HG03432 (cell line): ENCODE results near the gene NEBL.

Source experiments
- ATAC-seq: cut with Tn5 transposase; IDR thresholded peaks from one replicate; pipeline ENCODE4 v1.9.1; 2021; ENCODE audit warnings: mild to moderate bottlenecking, moderate library complexity; ENCODE audit not compliant: unreplicated experiment

NEBL gene

GRCh38 chr10:20806487-20806886 lies 90.6 kb downstream of the NEBL start:
- ATAC-seq = no peak

GRCh38 chr10:20797290-20797689 lies 99.8 kb downstream of the NEBL start:
- ATAC-seq = no peak

GRCh38 chr10:20795391-20795790 lies 101.7 kb downstream of the NEBL start:
- ATAC-seq = no peak

- no peak for ATAC-seq
Measured at GRCh38 chr10:20785174-20785573, 111.9 kb downstream of the NEBL start.

- ATAC-seq = no peak
Measured at GRCh38 chr10:20778008-20778757, 118.9 kb downstream of the NEBL start.

GRCh38 chr10:20776384-20777118 lies 120.6 kb downstream of the NEBL start:
- no peak for ATAC-seq

- ATAC-seq = no peak
Measured at GRCh38 chr10:20771051-20771450, 126.1 kb downstream of the NEBL start.

GRCh38 chr10:20769481-20769880 lies 127.6 kb downstream of the NEBL start:
- no peak for ATAC-seq

- ATAC-seq = no peak
Measured at GRCh38 chr10:20768843-20769242, 128.3 kb downstream of the NEBL start.

- no peak for ATAC-seq
Measured at GRCh38 chr10:20767028-20767427, 130.1 kb downstream of the NEBL start.

- ATAC-seq = no peak
Measured at GRCh38 chr10:20765066-20765465, 132.0 kb downstream of the NEBL start.

- no peak for ATAC-seq
Measured at GRCh38 chr10:20760460-20760859, 136.7 kb downstream of the NEBL start.

- ATAC-seq = no peak
Measured at GRCh38 chr10:20748551-20748950, 148.6 kb downstream of the NEBL start.

- no peak for ATAC-seq
Measured at GRCh38 chr10:20747782-20748181, 149.3 kb downstream of the NEBL start.

- ATAC-seq = no peak
Measured at GRCh38 chr10:20746856-20747255, 150.3 kb downstream of the NEBL start.

- ATAC-seq = no peak
Measured at GRCh38 chr10:20745556-20746375, 151.3 kb downstream of the NEBL start.

GRCh38 chr10:20744821-20745220 lies 152.3 kb downstream of the NEBL start:
- ATAC-seq = no peak

- no peak for ATAC-seq
Measured at GRCh38 chr10:20743942-20744341, 153.2 kb downstream of the NEBL start.

- ATAC-seq = no peak
Measured at GRCh38 chr10:20742737-20743541, 154.2 kb downstream of the NEBL start.

GRCh38 chr10:20740120-20740519 lies 157.0 kb downstream of the NEBL start:
- ATAC-seq = no peak

- ATAC-seq = no peak
Measured at GRCh38 chr10:20737107-20737506, 160.0 kb downstream of the NEBL start.
